Dedifferentiated amniotic fluid mesenchymal stem cell (primary cell): Measurements from ENCODE around the gene GPR35.
"Not testable (repeated sequence)": the region's sequence is repeated elsewhere in the genome, so short reads cannot be mapped to it uniquely, and the experiment has no call there.

Source experiments
- DNase-seq: peaks from one replicate; pipeline ENCODE4 v3.0.0-alpha.2; 2016; ENCODE audit errors: extremely low spot score

Gene GPR35

DNA sequence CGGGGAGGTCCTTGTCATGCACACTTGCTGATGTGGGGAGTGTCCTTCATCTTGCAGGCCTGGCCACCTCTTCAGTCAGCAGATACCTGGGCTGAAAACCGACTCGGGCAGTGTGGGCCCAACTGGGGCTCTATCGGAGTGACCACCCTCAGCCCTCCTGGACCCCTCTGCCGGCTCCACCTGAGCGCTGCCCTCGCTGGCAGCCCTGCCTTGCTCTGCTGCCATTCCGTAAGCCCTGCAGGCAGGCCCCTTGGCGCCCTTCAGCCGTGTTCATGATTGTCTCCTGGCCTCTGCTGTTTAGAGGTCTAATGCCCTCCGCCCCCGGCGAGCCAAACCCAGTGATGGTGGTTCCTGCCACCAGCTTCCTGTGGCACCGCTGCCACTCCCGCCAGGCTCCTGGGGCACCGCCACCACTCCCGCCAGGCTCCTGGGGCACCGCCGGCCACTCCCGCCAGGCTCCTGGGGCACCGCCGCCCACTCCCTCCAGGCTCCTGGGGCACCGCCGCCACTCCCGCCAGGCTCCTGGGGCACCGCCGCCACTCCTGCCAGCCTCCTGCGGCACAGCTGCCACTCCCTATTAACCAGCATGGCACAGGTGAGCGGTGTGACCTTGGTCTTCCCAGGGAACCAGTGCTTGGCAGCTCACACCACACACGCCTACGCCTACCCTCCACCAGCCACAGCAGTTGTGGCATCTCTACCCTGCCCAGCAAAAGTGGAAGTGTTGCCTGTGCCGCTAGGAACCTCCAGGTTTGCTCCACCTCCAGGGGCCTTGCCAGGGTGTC is 22.8 kb upstream of the GPR35 start:
- DNase-seq = no peak

DNA sequence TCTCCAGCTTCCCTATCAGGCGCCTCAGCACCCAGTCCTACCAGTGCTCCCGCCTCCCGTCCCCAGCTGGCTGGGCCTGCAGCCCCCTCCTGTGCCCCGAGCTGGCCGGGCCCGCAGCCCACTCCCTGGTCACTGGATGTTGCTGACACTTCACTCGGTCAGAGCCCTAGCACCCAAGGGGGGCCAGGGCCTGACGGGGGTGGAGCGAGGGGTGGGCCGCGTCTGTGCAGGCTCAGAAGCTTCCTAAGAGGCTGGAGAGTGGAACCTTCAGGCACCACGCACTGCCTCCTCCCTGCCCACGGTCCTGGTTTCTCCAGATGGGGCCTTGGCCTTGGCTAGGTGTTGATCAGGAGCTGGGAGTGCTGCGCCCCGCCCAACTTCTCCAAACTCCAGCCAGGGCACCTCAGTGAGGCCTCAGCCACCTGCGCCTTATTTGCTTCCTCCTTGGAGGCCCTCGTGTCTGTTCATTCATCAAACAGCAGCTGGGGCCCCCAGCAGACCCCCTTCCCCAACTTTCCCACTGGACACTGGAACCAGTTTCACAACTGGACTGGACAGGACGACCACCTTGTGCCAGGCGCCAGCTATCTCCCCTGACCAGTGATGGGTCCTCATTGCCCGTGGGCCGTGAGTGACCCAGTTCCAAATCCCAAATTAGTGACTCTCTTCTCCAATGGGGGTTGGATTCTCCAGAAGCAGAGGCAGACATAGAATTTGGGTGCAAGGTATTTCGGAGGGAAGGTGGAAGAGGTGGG is 22.0 kb upstream of the GPR35 start:
- DNase-seq = no peak

DNA sequence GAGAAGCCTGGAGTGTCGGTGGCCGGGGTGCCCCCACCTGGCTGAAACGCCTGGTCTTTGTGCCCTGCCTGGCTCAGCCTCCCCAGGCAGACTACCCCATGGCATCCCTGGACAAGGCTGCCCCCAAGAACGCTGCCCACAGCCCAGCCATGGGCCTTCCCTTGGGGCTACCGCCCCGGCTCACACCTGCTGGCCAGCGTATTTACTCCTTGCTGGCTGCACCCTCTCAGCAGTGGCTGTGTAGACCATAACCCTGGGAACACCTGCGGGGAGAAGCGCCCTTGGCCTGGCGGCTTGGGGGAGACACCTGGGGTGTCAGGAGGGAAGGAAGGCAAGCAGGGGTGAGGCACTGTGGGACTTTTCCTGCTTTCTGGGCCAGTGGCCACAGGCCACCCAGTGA is 21.4 kb upstream of the GPR35 start:
- DNase-seq = no peak

DNA sequence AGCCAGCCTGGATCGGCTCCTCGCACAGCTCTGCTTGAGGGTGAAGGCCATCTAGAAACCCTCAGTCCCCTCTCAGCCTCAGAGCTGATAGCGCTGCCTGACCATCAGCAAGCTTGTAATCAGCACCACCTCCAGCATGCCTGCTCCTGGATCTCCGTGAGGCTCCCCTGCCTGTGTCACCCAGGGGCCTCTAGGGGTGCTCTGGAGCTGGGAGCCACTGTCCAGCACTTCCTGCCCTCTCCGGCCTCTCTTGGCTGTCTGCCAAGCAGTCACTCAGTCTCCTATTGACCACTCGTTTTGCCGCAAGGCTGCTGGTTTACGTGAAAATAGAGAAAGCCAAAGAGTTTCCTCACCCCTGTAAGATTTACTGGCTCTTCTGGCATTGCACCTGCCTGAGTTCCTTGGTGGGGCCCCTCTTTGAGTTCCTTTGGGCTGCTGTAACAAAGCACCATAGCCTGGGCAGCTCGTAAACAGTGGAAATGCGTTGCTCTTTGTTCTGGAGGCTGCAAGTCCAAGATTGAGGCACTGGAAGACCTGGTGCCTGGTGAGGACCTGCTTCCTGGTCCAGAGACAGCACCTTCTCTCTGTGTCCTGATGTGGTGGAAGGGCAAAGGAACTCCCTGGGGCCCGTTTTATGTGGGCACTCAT is 20.9 kb upstream of the GPR35 start:
- no peak for DNase-seq

DNA sequence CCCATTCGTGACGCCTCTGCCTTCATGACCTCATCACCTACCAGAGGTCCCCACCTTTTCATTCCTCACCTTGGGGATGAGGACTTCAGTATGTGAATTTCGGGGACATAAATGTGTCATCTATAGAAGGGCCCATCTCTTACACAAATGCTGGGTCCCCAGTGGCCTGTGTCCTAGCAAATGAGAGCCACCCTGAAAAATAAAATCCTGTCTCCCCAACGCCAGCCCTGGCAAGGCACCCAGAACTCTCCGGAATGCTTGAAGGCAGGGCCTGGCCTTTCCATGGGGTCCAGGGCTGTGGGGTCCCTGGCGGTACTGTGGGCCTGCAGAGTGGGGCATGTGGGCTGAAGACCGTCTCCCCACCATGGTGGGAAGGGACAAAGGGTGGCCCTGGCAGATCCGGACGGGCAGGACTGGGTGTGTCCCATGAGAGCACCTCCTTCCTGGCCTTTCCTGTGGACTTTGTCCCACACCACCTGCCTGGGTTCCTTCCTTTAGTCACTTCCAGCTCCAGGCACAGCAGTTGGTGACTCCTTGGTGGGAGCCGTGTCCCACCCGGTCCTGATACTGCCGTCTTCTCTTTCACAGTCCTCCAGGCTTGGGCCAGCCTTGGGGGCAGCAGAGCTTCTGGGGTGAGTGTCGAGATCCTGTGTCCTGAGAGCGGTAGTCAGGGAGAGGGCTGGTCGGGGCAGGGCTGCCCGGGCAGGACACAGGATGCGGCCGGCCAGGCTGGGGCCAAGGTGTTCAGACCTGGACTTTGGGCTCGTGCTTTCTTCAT is 20.2 kb upstream of the GPR35 start:
- DNase-seq = no peak

DNA sequence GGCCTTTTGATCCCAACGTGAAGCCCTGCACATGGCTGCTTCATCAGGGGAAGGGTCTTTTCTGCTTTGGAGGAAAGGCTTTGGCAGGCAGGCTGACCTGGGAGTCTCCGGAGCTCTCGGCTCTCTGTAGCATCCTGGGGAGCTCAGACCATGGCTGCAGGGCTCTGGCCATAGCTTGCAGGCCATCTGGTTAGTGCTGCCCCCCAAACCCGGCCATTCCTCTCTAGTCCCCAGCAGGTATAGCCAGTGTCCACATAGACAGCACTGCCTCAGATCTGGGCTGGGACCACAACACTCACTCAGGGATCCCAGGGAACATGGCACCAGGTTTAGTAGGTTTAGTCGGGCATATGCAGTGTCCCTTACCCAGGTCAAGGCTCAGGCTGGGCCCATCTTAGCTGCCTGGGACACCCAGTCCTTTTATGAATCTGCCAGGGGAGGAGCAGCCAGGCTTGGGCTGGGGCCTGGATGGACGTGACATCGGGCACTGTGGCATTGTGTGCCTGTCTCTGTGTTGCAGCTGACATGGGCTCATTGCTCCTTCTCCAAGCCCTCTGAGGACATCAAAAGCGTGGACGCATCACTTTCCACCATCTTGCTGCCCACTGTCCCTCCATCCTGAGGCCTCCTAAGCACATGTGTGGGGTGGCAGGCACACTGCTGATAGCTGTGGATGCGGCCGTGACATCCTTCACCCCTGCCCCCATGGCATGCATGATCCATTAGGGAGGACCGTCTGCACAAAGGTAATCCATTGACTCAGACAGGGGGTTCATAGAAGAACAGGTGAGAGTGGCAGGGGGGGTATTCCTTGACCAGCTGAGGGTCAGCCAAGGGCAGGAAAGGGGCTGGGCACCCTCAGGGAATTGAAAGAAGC is 19.2 kb upstream of the GPR35 start:
- no peak for DNase-seq

DNA sequence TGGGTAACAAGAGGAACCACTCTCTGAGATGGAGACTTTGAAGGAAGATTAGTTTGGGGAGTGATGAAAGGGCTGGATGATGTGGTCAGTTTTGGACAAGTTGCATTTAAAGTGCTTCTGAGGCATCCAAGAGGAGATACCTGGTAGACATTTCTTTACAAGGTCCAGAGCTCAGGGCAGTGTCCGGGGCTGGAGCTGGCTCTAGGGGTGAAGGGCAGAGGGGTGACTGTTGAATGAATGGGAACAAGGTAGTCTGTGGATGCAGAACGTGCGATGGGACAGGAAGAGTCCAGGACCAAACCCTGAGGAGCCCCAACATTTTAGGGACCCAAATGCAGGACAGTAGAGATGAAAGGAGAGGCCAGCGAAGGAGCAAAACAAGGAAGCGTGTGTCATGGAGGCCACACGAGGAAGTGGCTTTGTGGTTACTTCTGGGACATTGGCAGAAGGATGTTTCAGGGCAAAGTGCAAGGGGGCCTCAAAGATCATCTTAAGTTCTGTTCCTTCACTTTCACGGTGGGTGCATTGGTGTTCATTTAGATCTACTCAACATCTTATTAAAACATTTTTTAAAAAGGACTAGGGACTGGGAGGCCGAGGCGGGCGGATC is 13.6 kb upstream of the GPR35 start:
- no peak for DNase-seq

DNA sequence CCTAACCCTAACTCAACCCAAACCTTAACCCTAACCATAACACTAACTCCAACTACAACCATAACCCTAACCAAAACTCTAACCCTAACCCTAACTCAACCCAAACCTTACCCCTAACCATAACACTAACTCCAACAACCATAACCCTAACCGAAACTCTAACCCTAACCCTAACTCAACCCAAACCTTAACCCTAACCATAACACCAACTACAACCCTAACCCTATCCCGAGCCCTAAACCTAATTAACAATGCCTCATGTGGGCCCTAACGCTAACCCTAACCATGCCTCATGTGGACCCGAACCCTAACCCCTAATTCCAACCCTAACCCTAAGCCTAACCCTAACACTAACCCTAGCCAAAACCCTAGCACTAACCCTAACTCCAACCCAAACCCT is 11.5 kb upstream of the GPR35 start:
- DNase-seq = no peak

DNA sequence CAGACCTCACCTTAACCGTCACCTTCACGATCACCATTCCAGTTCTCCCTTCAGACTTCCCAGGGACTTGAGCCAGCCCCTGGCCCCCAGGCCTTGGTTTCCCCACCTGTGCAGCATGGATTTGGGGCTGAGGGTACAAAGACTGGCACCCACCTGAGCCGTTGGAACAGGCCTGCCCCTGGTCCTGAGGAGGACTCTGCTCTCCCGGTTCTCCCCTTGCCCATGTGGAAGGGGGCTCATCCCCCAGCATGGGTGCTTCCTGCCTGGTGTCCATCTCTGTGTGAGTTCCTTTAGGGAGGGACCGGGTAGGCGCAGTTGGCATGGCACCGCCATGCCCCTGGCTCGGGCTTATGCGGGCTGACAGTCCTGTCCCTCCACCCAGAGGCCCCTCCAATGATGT is 10.9 kb upstream of the GPR35 start:
- no peak for DNase-seq

DNA sequence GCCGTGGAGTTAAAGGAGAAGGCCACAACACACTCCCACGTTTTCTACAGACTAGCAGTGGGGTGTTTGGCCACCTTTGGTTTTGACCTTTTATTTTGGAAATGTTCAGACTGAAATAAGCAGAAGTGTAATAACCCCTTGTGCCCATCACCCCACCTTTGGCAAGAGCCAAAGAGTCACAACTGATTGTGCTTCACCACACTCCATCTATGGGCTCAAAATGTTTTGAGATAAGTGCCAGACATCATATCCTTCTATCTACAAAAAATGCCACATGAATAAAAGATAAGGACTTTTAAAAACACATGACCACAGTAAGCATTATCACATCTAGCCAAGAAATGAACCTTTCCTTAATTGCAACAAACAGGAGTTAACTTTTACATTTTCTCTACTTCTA is 9.9 kb upstream of the GPR35 start:
- no peak for DNase-seq

DNA sequence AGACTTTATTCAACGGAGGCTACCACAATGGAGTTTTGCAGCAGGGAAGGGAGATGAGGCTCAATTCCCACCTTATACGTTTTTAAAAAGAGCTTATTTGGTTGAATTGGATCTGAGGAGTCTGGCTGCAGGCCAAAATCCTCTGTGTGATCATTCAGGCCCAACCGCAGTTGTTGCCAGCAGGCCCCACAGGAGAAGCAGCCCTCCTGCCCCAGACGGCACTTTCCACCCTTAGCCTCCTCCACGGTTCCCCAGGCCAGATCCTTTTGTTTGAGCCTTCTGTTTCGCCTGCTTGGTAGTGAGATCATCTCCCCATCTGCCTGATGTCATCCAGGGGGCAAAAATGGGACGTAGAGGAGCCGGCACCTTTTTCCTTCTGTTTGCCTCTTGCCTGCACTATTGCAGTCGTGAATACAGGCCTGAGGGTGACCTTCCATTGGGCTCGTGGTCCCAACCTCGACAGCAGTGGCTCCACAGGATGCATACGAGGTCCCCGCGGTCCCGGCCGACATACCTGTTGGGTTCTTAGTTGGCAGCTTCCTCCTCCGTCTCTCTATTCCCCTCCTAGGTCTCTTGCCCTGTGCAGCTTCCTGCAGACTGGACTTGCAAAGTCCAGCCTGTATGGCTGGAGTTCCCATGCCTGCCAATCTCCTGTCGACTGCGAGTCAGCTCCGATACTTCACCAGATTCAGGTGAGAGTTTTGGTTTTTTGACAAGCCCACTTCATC is 9.3 kb upstream of the GPR35 start:
- no peak for DNase-seq

DNA sequence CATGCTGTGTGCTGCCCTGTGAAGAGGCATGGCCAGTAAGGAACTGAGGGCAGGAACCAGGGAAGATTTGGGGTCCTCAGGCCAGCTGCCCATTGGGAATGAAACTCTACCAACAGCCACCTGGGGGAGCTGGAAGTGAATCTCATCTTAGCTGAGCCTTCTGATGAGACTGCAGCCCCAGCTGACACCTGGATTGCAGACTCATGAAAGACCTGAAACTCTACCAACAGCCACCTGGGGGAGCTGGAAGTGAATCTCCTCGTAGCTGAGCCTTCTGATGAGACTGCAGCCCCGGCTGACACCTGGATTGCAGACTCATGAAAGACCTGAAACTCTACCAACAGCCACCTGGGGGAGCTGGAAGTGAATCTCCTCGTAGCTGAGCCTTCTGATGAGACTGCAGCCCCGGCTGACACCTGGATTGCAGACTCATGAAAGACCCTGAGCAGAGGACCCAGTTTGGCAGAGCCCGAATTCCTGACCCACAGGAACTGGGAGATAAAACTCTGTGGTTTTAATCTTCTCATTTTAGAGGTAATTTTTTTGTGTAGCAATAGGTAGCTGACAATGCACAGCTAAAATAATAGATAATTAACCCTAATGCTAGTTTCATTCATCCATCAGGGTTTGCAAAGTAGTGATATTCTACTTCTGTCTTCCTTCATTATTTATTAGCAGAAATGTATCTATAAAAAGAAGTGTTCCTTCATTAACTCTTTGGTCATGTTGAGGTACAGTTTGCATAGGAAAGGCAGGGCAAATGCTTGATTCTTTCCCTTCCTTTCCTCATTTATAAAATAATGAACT is 8.2 kb upstream of the GPR35 start:
- DNase-seq = not testable (repeated sequence)

DNA sequence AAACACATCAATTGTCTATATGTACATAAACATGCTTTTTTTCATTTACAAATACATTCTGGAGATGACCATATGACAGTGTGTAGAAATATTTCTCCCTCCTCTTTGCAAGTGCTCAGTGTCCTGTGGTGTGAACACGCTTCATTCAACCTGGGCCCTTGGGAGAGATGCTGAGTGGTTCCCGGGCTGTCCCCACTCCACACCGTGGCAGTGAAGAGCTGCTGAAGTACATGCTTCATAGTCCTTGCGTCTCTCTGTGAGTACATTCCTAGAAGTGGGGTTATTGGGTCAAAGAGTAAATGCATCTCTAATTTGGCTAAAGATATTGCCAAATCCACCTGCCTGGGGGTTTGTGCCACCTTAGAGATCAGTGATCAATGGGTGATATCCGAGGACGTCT is 6.5 kb upstream of the GPR35 start:
- no peak for DNase-seq

DNA sequence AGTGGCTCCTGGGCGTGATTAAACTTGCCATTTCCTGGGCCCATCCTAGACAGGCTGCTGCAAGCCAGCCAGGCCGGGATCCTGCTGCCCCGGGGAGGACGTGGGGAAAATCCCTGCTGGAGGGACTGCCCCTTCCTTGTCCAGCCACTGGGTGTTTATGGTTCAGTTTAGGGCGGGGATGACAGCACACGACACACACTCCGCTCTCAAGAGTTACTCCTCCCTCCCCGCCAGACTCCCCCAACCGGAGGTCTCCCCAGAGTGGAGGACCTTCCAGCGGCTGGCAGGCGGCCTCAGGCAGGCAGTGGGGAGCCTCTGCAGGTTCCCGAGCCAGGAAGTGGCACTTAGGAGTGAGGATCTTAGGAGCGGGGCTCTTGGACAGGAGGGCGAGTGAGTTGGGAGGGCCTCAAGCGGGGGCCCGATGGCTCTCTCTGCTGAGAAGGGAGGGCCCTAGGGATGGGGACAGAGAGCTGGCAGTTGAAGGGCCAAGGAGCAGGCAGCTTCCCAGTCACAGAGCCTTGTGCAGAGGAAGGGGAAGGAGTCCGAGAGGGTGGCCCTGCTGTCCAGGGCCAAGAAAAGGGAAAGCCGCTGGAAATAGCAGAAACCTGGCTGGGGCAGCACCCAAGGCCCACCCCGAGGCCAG is 5.7 kb upstream of the GPR35 start:
- DNase-seq = no peak

DNA sequence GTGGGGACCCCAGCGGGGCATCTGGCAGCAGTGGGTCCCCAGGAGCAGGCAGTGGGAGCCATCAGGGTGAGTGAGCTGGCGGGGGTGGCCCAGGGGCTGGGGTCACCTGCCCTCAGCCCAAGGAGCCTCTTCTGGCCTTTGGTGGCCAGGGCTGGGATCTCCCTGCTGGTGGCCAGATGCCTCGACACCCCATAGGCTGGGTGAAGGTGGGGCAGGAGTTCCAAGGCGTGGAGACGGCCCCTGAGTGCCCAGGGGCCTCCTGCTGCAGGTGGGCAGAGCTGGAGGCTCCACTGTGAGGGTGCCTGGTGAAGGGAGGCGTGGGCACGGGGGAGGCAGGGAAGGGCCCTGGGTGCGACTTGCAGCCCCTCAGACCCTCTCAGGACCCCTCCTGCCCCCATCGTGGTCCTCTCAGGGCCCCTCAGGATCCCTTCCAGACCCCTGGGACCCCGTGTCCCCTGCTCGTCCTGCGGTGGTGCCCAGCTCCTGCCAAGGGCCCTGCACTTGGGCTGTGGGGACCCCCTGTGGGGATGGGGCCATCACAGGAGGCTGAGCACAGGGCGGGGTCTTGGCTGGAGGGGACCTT is 5.0 kb upstream of the GPR35 start:
- DNase-seq = no peak

DNA sequence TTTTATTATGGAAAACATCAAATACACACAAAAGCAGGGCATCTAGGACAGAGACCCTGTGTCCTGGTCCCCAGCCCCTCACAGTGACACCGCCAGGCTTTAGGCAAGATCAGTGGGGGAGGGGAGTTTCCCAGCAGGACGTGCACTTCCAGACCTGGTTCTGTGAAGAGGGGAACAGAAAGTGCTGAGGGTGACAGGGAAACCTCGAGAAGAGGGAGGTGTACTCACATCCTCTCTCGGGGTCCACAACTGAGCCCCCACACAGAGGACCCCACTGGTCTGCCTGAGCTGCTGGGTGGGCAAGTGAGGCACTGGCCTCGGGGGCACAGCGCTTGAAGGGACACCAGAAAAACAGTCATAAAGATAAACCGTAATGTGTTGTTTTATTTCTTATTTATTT is 4.4 kb upstream of the GPR35 start:
- no peak for DNase-seq

DNA sequence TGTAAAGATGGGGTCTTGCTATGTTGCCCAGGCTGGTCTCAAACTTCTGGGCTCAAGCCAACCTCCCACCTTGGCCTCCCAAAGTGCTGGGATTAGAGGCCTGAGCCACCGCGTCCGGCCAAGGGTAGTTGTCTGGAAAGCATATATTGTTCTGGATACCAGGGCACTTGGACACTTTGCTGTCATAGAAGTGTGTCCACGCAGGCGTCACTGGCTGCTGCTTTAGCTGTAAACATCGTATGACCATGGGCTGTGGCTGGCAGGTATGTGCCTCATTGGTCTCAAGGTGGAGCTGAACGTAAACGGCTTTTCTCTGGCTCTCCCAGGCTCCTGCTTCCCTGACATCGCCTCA is 3.2 kb upstream of the GPR35 start:
- no peak for DNase-seq

DNA sequence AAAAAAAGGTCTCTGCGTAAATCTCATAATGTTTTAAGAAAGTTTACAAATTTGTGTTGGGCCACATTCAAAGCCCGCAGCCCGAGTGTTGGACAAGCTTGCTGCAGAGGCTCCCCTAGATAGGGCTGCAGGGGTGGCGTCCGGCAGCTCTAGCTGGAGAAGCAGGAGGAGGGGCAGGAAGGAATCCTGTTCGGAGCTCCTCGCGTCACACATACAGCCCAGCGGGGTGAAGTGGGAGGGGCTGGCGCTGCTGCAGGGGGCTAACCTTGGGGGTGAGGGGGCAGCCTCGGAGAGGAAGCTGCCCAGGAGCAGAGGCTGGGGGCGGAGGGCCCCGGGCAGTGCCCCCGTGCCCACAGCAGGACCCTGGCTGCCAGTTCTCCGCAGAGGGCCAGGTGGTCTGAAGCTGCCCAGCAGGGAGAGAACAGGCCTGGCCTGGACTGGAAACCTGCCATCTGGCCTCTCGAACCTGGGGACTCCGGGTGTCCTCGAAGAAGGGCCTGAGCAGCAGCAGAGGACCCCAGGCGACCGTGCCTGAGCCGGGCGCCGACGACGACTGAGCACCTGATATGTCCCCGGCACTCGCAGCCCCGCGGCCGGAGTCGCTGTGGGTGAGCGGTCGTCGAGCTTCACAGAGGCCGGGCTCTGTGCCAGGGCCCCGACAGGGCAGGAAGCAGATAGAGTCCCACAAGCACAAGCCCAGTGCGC is 2.6 kb upstream of the GPR35 start:
- no peak for DNase-seq
